Liver (tissue), 9 donors: Measurements from ENCODE around the gene CIITA. TPM values are rescaled to one million over a fixed set of nuclear protein-coding genes. Genes with fewer than 3 reads are reported as not detected.
"Not testable (repeated sequence)": the region's sequence is repeated elsewhere in the genome, so short reads cannot be mapped to it uniquely, and the experiment has no call there.

Source experiments
- DNase-seq: peaks from one replicate; pipeline ENCODE4 v3.0.0-alpha.2; 2017; ENCODE audit warnings: low spot score
- H3K27ac ChIP-seq, 2 donors: one replicate each; pipeline ENCODE4 v1.7.0; 2013; ENCODE audit warnings: inconsistent platforms in 2 of 2, low read length in 2 of 2, control low read depth in 1 of 2, low read depth in 1 of 2, mild to moderate bottlenecking in 1 of 2
- H3K27me3 ChIP-seq, 4 donors: one replicate each; pipeline versions ENCODE4 v1.6.1 to v1.7.0; 2013; ENCODE audit warnings: low read length in 3 of 4, inconsistent platforms in 1 of 4, mild to moderate bottlenecking in 1 of 4, moderate library complexity in 1 of 4; ENCODE audit not compliant: control insufficient read depth in 4 of 4, insufficient read depth in 4 of 4
- H3K36me3 ChIP-seq, 4 donors: one replicate each; pipeline versions ENCODE4 v1.6.1 to v1.7.0; 2013; ENCODE audit warnings: low read length in 3 of 4, mild to moderate bottlenecking in 3 of 4, low read depth in 1 of 4, moderate library complexity in 1 of 4; ENCODE audit not compliant: control insufficient read depth in 4 of 4, insufficient read depth in 3 of 4
- H3K4me1 ChIP-seq, 4 donors: one replicate each; pipeline versions ENCODE4 v1.6.1 to v1.7.0; 2013; ENCODE audit warnings: low read length in 3 of 4, mild to moderate bottlenecking in 3 of 4, moderate library complexity in 1 of 4; ENCODE audit not compliant: control insufficient read depth in 4 of 4, insufficient read depth in 4 of 4
- H3K4me3 ChIP-seq, 3 donors: one replicate each; pipeline versions ENCODE4 v1.6.1 to v1.7.0; 2013; ENCODE audit warnings: low read length in 3 of 3, control low read depth in 1 of 3, low read depth in 1 of 3, mild to moderate bottlenecking in 1 of 3
- H3K9ac ChIP-seq, 2 donors: one replicate each; pipeline ENCODE4 v1.7.0; 2013; ENCODE audit warnings: low read length in 2 of 2, mild to moderate bottlenecking in 2 of 2, moderate library complexity in 2 of 2, control low read depth in 1 of 2, low read depth in 1 of 2
- H3K9me3 ChIP-seq, 4 donors: one replicate each; pipeline versions ENCODE4 v1.6.1 to v1.7.0; 2013; ENCODE audit warnings: low read length in 3 of 4; ENCODE audit not compliant: control insufficient read depth in 4 of 4
- EGR1 ChIP-seq, 2 donors: IDR thresholded peaks; 2 replicates each; pipeline ENCODE4 v1.6.1; 2016 to 2018; ENCODE audit warnings: antibody characterized with exemption in 2 of 2, low read depth in 2 of 2
- FOXA1 ChIP-seq: IDR thresholded peaks from 2 replicates; pipeline ENCODE4 v1.6.1; 2016; ENCODE audit warnings: antibody characterized with exemption
- FOXA2 ChIP-seq: IDR thresholded peaks from 2 replicates; pipeline ENCODE4 v1.6.1; 2016; ENCODE audit warnings: antibody characterized with exemption
- GABPA ChIP-seq, 2 donors: IDR thresholded peaks in 1 of 2; conservative IDR thresholded peaks in 1 of 2; 2 replicates each; pipeline ENCODE4 v1.6.1; 2016; ENCODE audit warnings: antibody characterized with exemption in 2 of 2, mild to moderate bottlenecking in 1 of 2, moderate library complexity in 1 of 2
- HNF4A ChIP-seq, 2 donors: conservative IDR thresholded peaks; 2 replicates each; pipeline ENCODE4 v1.6.1; 2016; ENCODE audit warnings: antibody characterized with exemption in 2 of 2, mild to moderate bottlenecking in 2 of 2
- HNF4G ChIP-seq: IDR thresholded peaks from 2 replicates; pipeline ENCODE4 v1.6.1; 2016; ENCODE audit warnings: antibody characterized with exemption
- JUND ChIP-seq, 2 donors: IDR thresholded peaks; 2 replicates each; pipeline ENCODE4 v1.6.1; 2016; ENCODE audit warnings: antibody characterized with exemption in 2 of 2
- NR2F2 ChIP-seq: IDR thresholded peaks from 2 replicates; pipeline ENCODE4 v1.6.1; 2016; ENCODE audit warnings: antibody characterized with exemption
- RAD21 ChIP-seq, 2 donors: IDR thresholded peaks; 2 replicates each; pipeline ENCODE4 v1.6.1; 2016; ENCODE audit warnings: antibody characterized with exemption in 2 of 2, mild to moderate bottlenecking in 2 of 2
- RXRA ChIP-seq, 2 donors: IDR thresholded peaks; 2 replicates each; pipeline ENCODE4 v1.6.1; 2017 to 2018; ENCODE audit warnings: antibody characterized with exemption in 2 of 2, mild to moderate bottlenecking in 1 of 2
- SP1 ChIP-seq: IDR thresholded peaks from 2 replicates; pipeline ENCODE4 v1.6.1; 2018; ENCODE audit warnings: antibody characterized with exemption, mild to moderate bottlenecking
- TAF1 ChIP-seq: conservative IDR thresholded peaks from 2 replicates; pipeline ENCODE4 v1.6.1; 2016; ENCODE audit warnings: antibody characterized with exemption, mild to moderate bottlenecking
- YY1 ChIP-seq: IDR thresholded peaks from 2 replicates; pipeline ENCODE4 v1.6.1; 2016; ENCODE audit warnings: antibody characterized with exemption, mild to moderate bottlenecking
- WGBS: extraction: QIAGEN DNeasy Blood & Tissue Kit; methylation state at CpG from one replicate; pipeline ENCODE4 v1.1.7; 2013; 5-methylcytosine and 5-hydroxymethylcytosine counted together
- polyA plus RNA-seq, 2 donors: library from polyadenylated mRNA; stranded (reverse) in 1 of 2; unstranded in 1 of 2; fragments of 200-250 nt in 1 of 2; fragments of >200 nt in 1 of 2; fragmentation: Nextera tagmentation in 1 of 2; extraction: Ambion mirVana in 1 of 2; gene quantifications; one replicate each; pipeline versions ENCODE4 v1.2.1 to v1.2.3, GENCODE V29; 2013 to 2015
- total RNA-seq, 2 donors: library from RNA; depleted of rRNA; stranded (reverse); fragments of >200 nt; gene quantifications; one replicate each; pipeline ENCODE4 v1.2.3, GENCODE V29; 2014
- TF ChIP-seq, protein P1 (sequence below): IDR thresholded peaks from 2 replicates; pipeline ENCODE4 v1.6.1; 2016; ENCODE audit warnings: antibody characterized with exemption
- TF ChIP-seq, protein P2 (sequence below): fragments of 150-350 bp; IDR thresholded peaks from 2 replicates; pipeline ENCODE4 v1.5.1; 2017; ENCODE audit warnings: improper control_type of control experiment, low read depth, low read length; ENCODE audit not compliant: missing input control
- TF ChIP-seq, protein P3 (sequence below): IDR thresholded peaks from 2 replicates; pipeline ENCODE4 v1.6.1; 2016; ENCODE audit warnings: antibody characterized with exemption
- TF ChIP-seq, protein P4 (sequence below): IDR thresholded peaks from 2 replicates; pipeline ENCODE4 v1.6.1; 2016; ENCODE audit warnings: antibody characterized with exemption
- TF ChIP-seq, protein P5 (sequence below): IDR thresholded peaks from 2 replicates; pipeline ENCODE4 v1.6.1; 2016; ENCODE audit warnings: antibody characterized with exemption, mild to moderate bottlenecking
- donor health status: healthy.
- donor health status: healthy.
- donor health status: healthy.
- donor health status: healthy.
- donor health status: healthy.

Gene CIITA
- total and polyA plus RNA-seq, 4 donors, result 1.6 to 4.2 (median 2.2) TPM

DNA sequence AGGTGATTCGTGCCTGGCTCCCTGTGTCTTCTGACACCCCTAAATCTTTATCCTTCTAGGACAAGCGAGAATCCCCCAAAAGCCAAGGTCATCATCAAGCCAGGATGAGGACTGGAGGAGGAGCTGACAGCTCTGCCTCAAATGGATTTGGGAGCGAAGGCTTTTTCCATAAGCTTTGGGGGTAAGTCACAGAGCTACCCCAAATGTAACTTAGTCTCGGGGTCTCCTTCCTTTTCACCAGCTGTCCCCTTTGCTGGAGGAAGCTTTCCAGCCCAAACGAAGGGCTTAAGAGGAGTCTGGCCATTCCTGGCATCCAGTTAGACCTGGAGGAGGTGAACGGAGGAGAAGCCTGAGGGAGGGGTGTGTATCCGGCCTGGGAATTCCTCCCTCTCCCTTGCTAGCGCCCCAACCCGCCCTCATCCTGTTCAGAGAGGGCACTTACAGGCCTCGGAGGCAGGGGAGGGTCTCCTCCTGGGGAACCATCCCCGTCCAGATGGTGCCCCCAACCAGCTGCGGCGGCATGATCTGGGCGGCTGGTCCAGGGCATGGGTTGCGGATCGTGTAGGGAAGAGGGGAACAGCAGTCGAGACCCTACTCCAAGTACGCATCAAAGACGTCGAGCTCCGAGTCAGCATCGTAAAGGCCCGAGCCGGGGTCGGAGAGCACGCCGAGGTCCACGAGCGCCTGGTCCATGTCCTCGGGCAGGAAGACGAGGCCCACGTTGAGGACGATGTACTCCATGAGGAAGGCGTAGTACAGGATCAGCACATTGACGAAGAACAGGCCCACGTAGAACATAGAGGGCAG lies 64.3 kb downstream of the CIITA start:
- H3K9me3 ChIP-seq, result no peaks in the 10 kb centered on the region
- no peak for TF ChIP-seq FOXA2
- no peak for TF ChIP-seq YY1
- no peak for TF ChIP-seq EGR1 (IDR thresholded peaks at IDR 0.05; ENCODE audit: low read depth in 2 of 2)
- no peak for TF ChIP-seq JUND (IDR thresholded peaks at IDR 0.05)
- TF ChIP-seq, protein P1, sequence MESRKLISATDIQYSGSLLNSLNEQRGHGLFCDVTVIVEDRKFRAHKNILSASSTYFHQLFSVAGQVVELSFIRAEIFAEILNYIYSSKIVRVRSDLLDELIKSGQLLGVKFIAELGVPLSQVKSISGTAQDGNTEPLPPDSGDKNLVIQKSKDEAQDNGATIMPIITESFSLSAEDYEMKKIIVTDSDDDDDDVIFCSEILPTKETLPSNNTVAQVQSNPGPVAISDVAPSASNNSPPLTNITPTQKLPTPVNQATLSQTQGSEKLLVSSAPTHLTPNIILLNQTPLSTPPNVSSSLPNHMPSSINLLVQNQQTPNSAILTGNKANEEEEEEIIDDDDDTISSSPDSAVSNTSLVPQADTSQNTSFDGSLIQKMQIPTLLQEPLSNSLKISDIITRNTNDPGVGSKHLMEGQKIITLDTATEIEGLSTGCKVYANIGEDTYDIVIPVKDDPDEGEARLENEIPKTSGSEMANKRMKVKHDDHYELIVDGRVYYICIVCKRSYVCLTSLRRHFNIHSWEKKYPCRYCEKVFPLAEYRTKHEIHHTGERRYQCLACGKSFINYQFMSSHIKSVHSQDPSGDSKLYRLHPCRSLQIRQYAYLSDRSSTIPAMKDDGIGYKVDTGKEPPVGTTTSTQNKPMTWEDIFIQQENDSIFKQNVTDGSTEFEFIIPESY, result no peak
- no peak for TF ChIP-seq NR2F2
- TF ChIP-seq, protein P2, sequence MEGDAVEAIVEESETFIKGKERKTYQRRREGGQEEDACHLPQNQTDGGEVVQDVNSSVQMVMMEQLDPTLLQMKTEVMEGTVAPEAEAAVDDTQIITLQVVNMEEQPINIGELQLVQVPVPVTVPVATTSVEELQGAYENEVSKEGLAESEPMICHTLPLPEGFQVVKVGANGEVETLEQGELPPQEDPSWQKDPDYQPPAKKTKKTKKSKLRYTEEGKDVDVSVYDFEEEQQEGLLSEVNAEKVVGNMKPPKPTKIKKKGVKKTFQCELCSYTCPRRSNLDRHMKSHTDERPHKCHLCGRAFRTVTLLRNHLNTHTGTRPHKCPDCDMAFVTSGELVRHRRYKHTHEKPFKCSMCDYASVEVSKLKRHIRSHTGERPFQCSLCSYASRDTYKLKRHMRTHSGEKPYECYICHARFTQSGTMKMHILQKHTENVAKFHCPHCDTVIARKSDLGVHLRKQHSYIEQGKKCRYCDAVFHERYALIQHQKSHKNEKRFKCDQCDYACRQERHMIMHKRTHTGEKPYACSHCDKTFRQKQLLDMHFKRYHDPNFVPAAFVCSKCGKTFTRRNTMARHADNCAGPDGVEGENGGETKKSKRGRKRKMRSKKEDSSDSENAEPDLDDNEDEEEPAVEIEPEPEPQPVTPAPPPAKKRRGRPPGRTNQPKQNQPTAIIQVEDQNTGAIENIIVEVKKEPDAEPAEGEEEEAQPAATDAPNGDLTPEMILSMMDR, result no peak
- no peaks in the 10 kb centered on the region for H3K27me3 ChIP-seq
- WGBS, result 1% methylated on average over 35 of the region's 36 CpGs
- peak overlapping the region; percentile 74 to 87 (median 79) for H3K4me3 ChIP-seq
- no peak for DNase-seq
- peak overlapping the region; percentile 49 to 79 for H3K27ac ChIP-seq
- peak overlapping the region; percentile 71 to 95 for H3K9ac ChIP-seq
- H3K4me1 ChIP-seq, result peaks cover 15 to 80% (median 76%) of the 10 kb centered on the region in 4 donors
- no peaks in the 10 kb centered on the region for H3K36me3 ChIP-seq

DNA sequence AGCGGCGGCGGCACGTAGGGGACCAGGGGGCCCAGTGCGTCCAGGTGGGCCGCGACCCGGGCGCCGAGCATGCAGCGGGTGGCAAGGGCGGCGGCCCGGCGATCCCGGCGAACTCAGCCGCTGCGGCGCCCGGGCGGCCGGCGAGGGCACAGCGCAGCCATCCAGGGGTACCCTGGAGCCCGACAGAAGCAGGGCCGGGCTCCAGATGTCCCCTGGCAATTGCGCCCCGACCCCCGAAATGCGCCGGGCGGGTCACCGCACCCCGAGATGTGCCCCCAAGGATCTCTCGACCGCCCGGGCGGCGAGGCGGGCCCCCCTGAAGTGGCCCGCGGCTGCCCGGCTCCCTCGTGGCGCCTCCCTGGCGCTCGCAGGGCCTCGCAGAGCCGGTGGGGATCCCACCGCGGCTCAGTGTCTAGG lies 64.9 kb downstream of the CIITA start:
- Histone ChIP-seq H3K27ac (peak overlapping the region; percentile 49 to 79), H3K4me3 (peak overlapping the region; percentile 33 to 79 (median 74)), H3K4me1 (peaks cover 12 to 76% (median 69%) of the 10 kb centered on the region in 4 donors), H3K9ac (peak overlapping the region in 1 of 2 donors; percentile 9)
- H3K36me3 ChIP-seq, H3K9me3 ChIP-seq, DNase-seq, H3K27me3 ChIP-seq: not testable (repeated sequence)
- under 1% methylated on average over 52 of the region's 52 CpGs for WGBS

DNA sequence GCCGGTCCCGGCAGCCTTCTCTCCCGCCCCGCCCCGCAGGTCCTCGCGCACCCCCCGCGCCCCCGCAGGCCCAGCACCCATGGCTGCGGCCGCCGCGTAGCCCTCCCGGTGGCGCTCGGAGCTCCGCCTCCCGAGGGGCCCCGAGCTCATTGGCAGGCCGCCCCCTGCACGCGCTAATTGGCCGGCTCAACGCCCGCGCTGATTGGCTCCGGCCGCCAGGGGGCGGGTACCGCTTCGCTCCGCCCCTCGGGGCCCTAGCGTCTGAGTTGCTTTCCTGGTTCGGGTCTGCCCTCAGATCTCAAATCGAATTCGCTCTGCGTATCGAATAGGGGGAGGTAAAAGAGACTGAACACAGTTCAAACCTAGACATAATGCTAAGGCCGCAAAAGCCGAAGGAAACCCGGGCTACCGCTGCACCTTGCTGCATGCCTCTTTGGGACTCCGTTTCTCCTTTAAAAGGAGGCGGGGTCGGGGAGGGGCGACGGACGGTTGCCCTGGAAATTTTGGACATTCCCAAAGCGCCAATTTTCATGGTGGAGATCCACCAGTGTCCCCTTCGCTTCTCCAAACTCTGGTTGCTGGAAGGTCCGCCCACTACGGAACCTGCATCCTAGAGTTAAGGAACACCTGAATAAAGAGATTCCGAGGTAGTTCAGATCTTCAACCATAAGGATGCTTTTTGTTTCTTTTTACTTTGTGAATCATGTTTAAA lies 65.5 kb downstream of the CIITA start, which contains the start of gene DEXI:
Gene DEXI, minus strand, starts transcription at position 117 of the 712 bp plus-strand sequence. CDS start 463 bp downstream, outside the sequence.
- Histone ChIP-seq H3K36me3 (no peaks in the 10 kb centered on the region), H3K9me3 (no peaks in the 10 kb centered on the region), H3K4me3 (peak within 1 kb of the TSS; percentile 74 to 87 (median 79)), H3K9ac (peak within 1 kb of the TSS; percentile 71 to 95), H3K4me1 (peaks cover 12 to 70% (median 64%) of the 10 kb centered on the region in 4 donors), H3K27ac (peak within 1 kb of the TSS; percentile 78 to 79), H3K27me3 (no peaks in the 10 kb centered on the region)
- peak; percentile 96 for DNase-seq
- WGBS, result 4% methylated on average over 55 of the region's 55 CpGs
- TF ChIP-seq GABPA (IDR thresholded peaks at IDR 0.05 in 1 of 2, conservative IDR thresholded peaks at IDR 0.05 in 1 of 2) (peak in 1 of 2 donors; percentile 27), SP1 (peak; percentile 77), JUND (IDR thresholded peaks at IDR 0.05) (peak in 1 of 2 donors; percentile 16), NR2F2 (no peak), RAD21 (IDR thresholded peaks at IDR 0.05) (no peak), YY1 (peak; percentile 25), RXRA (IDR thresholded peaks at IDR 0.05) (peak in 1 of 2 donors; percentile 13), FOXA2 (no peak), TAF1 (no peak), EGR1 (IDR thresholded peaks at IDR 0.05; ENCODE audit: low read depth in 2 of 2) (peak in 1 of 2 donors; percentile 64), FOXA1 (no peak), HNF4G (no peak), HNF4A (conservative IDR thresholded peaks at IDR 0.05) (no peak)
- TF ChIP-seq, protein P3, sequence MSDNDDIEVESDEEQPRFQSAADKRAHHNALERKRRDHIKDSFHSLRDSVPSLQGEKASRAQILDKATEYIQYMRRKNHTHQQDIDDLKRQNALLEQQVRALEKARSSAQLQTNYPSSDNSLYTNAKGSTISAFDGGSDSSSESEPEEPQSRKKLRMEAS, result no peak
- TF ChIP-seq, protein P4, sequence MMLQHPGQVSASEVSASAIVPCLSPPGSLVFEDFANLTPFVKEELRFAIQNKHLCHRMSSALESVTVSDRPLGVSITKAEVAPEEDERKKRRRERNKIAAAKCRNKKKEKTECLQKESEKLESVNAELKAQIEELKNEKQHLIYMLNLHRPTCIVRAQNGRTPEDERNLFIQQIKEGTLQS, result no peak
- TF ChIP-seq, protein P5, sequence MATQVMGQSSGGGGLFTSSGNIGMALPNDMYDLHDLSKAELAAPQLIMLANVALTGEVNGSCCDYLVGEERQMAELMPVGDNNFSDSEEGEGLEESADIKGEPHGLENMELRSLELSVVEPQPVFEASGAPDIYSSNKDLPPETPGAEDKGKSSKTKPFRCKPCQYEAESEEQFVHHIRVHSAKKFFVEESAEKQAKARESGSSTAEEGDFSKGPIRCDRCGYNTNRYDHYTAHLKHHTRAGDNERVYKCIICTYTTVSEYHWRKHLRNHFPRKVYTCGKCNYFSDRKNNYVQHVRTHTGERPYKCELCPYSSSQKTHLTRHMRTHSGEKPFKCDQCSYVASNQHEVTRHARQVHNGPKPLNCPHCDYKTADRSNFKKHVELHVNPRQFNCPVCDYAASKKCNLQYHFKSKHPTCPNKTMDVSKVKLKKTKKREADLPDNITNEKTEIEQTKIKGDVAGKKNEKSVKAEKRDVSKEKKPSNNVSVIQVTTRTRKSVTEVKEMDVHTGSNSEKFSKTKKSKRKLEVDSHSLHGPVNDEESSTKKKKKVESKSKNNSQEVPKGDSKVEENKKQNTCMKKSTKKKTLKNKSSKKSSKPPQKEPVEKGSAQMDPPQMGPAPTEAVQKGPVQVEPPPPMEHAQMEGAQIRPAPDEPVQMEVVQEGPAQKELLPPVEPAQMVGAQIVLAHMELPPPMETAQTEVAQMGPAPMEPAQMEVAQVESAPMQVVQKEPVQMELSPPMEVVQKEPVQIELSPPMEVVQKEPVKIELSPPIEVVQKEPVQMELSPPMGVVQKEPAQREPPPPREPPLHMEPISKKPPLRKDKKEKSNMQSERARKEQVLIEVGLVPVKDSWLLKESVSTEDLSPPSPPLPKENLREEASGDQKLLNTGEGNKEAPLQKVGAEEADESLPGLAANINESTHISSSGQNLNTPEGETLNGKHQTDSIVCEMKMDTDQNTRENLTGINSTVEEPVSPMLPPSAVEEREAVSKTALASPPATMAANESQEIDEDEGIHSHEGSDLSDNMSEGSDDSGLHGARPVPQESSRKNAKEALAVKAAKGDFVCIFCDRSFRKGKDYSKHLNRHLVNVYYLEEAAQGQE, result peak; percentile 50
